Measurements from ENCODE around the gene NT5DC3.

NT5DC3 gene

DNA sequence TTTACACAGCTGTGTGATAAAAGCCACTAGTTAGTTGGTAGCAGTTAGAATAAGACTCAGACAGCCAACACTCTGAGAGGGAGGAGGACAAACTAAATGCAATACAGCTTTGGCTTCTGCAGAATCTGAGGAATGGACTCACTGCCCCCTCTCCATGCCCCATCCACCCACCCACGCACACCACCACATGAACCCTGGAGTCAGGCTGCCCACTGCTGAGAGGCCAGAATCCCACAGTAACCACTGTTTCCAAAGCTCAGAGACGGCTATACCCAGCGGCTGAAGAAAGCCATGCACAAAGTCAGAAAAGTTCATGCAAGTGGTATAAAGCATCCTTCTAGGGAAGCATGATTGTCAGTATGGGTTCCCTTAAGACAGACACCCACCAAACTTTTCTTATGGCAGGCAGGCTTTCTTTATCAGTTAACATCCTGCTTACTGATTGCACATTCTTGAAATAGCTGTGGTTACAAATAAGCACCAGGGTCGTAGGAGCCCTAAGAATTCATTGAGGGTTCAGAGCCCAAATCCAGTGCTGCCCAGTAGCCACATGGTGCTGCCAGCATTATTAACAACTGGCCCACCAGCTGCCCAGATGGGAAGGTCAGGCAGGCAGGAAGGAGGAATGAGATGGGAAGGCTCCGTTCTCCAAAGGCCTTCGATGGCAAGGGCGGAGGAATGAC lies 61.5 kb downstream of the NT5DC3 start:
- Histone ChIP-seq H3K27me3 (ENCODE audit: control insufficient read depth, insufficient read depth, low read length) (no peaks in the 10 kb centered on the region), H3K9me3 (ENCODE audit: control insufficient read depth, insufficient read depth, low read length) (no peaks in the 10 kb centered on the region), H3K27ac (ENCODE audit: low read depth, low read length) (no peak overlapping the region), H3K4me3 (ENCODE audit: low read depth, low read length) (no peak overlapping the region), H3K4me1 (ENCODE audit: control insufficient read depth, insufficient read depth, low read length) (no peaks in the 10 kb centered on the region), H3K36me3 (ENCODE audit: control insufficient read depth, insufficient read depth, low read length) (peaks cover 69% of the 10 kb centered on the region), H3K9ac (ENCODE audit: low read depth, low read length) (no peak overlapping the region)

DNA sequence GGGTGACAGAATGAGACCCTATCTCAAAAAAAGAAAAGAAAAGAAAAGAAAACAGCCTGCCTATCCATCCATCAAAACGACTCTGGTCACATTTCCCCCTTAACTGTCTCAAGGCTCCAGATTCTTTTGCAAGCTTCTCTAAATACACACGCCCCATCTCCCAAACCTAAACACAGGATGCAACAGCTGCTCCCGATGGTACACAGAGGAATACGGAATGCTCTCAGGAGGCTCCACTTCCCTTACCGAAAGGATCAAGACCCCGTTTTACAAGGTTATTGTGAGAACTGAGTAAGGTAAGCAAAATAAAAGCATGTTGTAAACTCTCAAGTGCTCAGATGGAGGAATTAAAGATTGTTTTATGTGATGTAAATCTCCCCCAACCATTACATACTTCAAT lies 62.3 kb downstream of the NT5DC3 start:
- Histone ChIP-seq H3K27me3 (ENCODE audit: control insufficient read depth, insufficient read depth, low read length) (no peaks in the 10 kb centered on the region), H3K9ac (ENCODE audit: low read depth, low read length) (no peak overlapping the region), H3K36me3 (ENCODE audit: control insufficient read depth, insufficient read depth, low read length) (peaks cover 61% of the 10 kb centered on the region), H3K9me3 (ENCODE audit: control insufficient read depth, insufficient read depth, low read length) (no peaks in the 10 kb centered on the region), H3K4me1 (ENCODE audit: control insufficient read depth, insufficient read depth, low read length) (no peaks in the 10 kb centered on the region), H3K4me3 (ENCODE audit: low read depth, low read length) (no peak overlapping the region), H3K27ac (ENCODE audit: low read depth, low read length) (no peak overlapping the region)

DNA sequence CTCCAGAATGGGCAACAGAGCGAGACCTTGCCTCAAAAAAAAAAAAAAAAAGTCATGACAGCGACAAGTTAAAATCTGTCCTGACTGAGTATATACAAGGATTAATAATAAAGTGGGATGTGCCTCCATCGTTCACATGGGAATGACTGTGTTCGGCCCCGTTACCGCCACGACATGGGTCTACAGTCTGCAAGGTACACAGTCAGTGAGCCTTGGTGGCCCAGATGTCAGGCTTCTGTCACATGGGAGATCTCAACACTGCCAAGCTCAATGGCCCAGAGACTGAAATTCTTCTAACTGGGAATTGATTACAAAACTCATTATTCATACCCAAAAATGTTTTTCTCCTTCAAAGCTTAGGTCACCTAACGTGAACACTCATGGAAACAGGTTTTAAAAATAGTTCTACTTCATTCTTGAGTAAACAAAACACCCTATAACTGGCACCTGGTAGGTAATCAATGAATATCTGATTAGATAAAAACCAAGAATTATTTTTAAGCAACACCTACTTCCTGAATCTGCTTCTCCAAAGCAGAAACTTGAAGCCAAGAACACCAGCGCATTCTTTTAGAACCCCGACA lies 66.0 kb downstream of the NT5DC3 start:
- Histone ChIP-seq H3K9me3 (ENCODE audit: control insufficient read depth, insufficient read depth, low read length) (no peaks in the 10 kb centered on the region), H3K27me3 (ENCODE audit: control insufficient read depth, insufficient read depth, low read length) (no peaks in the 10 kb centered on the region)

DNA sequence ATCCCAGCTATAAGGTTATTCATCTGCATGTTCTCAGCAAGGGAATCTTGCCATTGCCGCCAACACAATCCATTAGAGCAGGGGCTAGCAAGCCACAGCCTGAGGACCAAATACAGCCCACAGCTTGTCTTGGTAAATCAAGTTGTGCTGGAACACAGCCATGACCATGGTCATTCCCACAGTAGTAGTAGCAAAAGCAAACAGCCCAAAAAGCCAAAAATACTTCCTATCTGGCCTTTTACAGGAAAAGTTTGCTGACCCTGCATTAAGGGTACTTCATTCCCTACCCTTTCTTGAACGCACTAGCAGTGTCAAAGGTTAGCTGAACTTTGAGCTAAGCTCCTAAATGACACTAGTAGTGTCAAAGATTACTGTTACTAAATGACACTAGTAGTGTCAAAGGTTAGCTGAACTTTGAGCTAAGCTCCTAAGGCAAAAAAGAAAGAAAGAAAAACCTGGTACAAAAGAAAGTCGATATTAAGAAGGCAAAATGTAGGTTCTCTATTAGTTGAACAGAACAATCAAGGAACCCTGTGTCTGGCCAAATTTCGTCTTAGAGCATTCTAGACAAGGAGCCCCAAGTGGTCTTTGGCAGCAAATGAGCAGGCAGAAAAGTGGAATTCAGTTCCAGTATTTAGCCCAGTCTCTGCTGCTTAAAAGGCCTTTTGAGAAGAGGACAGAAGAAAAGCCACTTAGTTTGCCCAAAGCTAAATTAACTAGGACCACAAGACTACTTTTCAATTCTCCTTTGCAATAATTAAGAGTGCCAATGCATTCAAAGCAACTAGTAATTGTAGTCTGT lies 67.7 kb downstream of the NT5DC3 start:
- H3K27ac ChIP-seq (ENCODE audit: low read depth, low read length): no peak overlapping the region
- no peaks in the 10 kb centered on the region for H3K9me3 ChIP-seq (ENCODE audit: control insufficient read depth, insufficient read depth, low read length)
- H3K36me3 ChIP-seq (ENCODE audit: control insufficient read depth, insufficient read depth, low read length): peaks cover 25% of the 10 kb centered on the region
- no peak overlapping the region for H3K4me3 ChIP-seq (ENCODE audit: low read depth, low read length)
- H3K27me3 ChIP-seq (ENCODE audit: control insufficient read depth, insufficient read depth, low read length): no peaks in the 10 kb centered on the region
- H3K4me1 ChIP-seq (ENCODE audit: control insufficient read depth, insufficient read depth, low read length): peaks cover 15% of the 10 kb centered on the region; the same call in 1 of the 2 replicates
- no peak overlapping the region for H3K9ac ChIP-seq (ENCODE audit: low read depth, low read length)

More for the DNA sequence above, 66.0 kb downstream of the NT5DC3 start:
- Histone ChIP-seq H3K9ac (ENCODE audit: low read depth, low read length) (no peak overlapping the region), H3K36me3 (ENCODE audit: control insufficient read depth, insufficient read depth, low read length) (peaks cover 39% of the 10 kb centered on the region), H3K27ac (ENCODE audit: low read depth, low read length) (no peak overlapping the region), H3K4me3 (ENCODE audit: low read depth, low read length) (no peak overlapping the region), H3K4me1 (ENCODE audit: control insufficient read depth, insufficient read depth, low read length) (0 out of 2 replicates have a peak, but pooled peaks cover 3% of the 10 kb centered on the region)

DNA sequence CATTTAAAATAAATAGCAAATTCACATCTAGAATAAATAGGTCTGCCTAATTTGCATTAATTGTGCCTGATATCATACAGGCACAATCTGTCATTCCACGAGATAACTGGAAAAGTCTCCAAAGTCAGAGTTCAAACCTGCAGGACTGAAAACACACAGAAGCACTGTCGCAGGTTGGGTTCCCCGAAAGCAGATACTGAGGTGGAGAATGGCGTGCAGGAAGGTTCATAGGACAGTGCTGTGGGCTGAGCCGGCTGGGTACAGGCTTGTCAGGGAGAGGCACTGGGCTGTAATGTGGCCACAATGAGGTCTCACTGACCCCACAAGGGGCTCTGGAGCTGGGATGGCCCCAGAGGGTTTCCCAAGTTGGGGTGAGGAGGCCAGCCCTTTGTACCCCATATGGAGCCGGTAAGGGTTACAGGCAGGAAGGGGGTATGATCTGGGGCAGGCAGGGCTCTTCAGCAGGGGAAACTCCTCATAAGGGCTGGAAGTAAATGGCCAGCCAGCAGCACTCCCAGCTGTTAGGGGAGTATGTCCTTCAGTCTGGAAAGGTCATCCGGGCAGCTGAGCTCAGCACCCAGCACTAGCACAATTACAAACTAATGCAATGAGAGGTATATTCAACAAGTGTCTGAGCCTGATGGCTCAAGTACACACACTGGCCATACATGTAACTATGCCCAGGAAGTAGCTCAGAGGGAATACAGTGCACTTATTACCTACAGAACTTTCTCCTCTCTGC lies 68.5 kb downstream of the NT5DC3 start:
- H3K27ac ChIP-seq (ENCODE audit: low read depth, low read length): no peak overlapping the region
- no peak overlapping the region for H3K9ac ChIP-seq (ENCODE audit: low read depth, low read length)
- peaks cover 15% of the 10 kb centered on the region; the same call in 1 of the 2 replicates for H3K4me1 ChIP-seq (ENCODE audit: control insufficient read depth, insufficient read depth, low read length)
- no peak overlapping the region for H3K4me3 ChIP-seq (ENCODE audit: low read depth, low read length)
- peaks cover 21% of the 10 kb centered on the region for H3K36me3 ChIP-seq (ENCODE audit: control insufficient read depth, insufficient read depth, low read length)
- no peaks in the 10 kb centered on the region for H3K27me3 ChIP-seq (ENCODE audit: control insufficient read depth, insufficient read depth, low read length)
- H3K9me3 ChIP-seq (ENCODE audit: control insufficient read depth, insufficient read depth, low read length): no peaks in the 10 kb centered on the region

DNA sequence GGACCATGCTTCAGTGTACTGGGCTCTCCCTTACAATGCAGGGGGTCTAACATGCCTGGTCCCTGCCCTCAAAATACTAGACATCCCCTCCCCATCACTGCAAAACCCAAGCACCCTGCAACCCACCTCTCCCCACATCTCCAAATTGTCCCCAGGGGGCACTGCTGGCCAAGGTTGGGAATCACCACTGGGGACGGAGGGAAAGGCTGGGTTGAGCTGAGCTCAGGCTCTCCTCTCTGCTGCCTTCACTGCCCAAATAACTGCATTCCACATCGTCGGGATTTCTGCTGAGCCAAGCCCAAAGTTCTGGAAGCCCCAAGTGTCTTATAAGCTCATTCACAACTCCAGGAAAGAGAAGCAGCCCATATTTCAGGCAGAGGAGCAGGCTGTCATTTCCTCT lies 69.6 kb downstream of the NT5DC3 start:
- H3K4me3 ChIP-seq (ENCODE audit: low read depth, low read length): no peak overlapping the region
- H3K27me3 ChIP-seq (ENCODE audit: control insufficient read depth, insufficient read depth, low read length): no peaks in the 10 kb centered on the region
- H3K4me1 ChIP-seq (ENCODE audit: control insufficient read depth, insufficient read depth, low read length): peaks cover 15% of the 10 kb centered on the region; the same call in 1 of the 2 replicates
- peaks cover 13% of the 10 kb centered on the region for H3K36me3 ChIP-seq (ENCODE audit: control insufficient read depth, insufficient read depth, low read length)
- H3K9me3 ChIP-seq (ENCODE audit: control insufficient read depth, insufficient read depth, low read length): no peaks in the 10 kb centered on the region
- no peak overlapping the region for H3K27ac ChIP-seq (ENCODE audit: low read depth, low read length)
- H3K9ac ChIP-seq (ENCODE audit: low read depth, low read length): no peak overlapping the region

DNA sequence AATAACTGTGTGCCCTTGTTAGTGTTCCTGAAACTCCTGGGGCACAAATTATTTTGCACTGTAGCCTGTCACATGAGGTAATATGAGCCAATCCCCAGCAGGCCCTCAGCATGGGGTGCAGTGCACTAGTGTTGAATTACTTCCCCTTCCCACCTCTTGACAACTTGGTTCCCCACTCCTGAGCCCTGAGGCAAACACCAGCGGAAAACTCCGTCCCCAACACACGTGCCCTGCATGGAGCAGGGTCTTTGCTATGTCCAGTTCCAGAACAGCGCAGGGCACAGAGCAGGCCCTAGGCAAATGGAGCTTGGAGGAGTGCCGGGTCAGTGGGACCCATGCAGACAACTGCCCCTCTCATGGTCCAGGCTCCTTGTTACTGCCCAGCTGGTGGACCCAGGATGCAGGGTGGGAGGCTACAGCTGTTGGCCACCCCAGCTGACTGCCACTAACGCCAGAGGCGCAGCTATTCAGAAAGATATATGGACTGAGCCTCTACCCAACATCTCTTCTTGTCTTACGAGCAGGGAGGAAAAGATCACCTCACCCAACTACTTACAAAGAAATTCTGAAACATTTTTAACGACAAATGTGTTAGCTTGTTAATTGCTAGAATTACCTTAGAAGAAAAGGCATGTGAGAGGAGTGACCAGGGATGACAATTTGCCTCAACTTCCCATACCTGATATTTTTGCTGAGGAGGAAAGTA lies 71.6 kb downstream of the NT5DC3 start:
- Histone ChIP-seq H3K9ac (ENCODE audit: low read depth, low read length) (no peak overlapping the region), H3K4me1 (ENCODE audit: control insufficient read depth, insufficient read depth, low read length) (peaks cover 15% of the 10 kb centered on the region; the same call in 1 of the 2 replicates), H3K27ac (ENCODE audit: low read depth, low read length) (no peak overlapping the region), H3K36me3 (ENCODE audit: control insufficient read depth, insufficient read depth, low read length) (peaks cover 10% of the 10 kb centered on the region), H3K9me3 (ENCODE audit: control insufficient read depth, insufficient read depth, low read length) (no peaks in the 10 kb centered on the region), H3K4me3 (ENCODE audit: low read depth, low read length) (no peak overlapping the region), H3K27me3 (ENCODE audit: control insufficient read depth, insufficient read depth, low read length) (no peaks in the 10 kb centered on the region)

DNA sequence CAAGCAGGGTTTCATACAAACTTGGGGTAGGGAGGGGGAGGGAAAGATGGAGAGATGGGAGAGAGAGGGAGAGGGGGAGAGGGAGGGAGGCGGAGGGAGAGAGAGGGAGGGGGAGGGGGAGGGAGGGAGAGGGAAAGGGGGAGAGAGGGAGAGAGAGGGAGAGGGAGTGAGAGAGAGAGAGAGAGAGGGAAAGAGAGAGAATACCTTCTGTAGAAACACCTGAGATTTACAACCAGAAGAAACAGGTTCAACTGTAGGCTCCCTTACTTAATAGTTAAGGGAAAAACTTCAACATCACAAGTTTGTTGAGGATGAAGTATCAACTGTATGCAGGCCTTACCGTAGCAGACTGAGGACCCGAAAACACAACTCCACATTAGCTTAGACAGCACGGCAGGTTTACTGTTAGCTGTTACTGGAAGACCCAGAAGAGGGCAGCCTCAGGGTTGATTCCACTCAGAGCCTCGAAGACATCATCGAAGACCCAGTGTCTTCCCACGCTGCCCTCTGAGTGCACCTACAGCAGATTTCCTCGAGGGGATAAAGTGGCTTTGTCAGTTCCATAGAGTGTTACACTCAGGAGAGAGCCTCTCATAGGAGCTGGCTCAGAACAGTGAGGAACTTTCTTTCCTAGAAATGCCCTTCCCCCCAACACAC lies 72.4 kb downstream of the NT5DC3 start:
- Histone ChIP-seq H3K27me3 (ENCODE audit: control insufficient read depth, insufficient read depth, low read length) (no peaks in the 10 kb centered on the region), H3K36me3 (ENCODE audit: control insufficient read depth, insufficient read depth, low read length) (peaks cover 10% of the 10 kb centered on the region), H3K4me3 (ENCODE audit: low read depth, low read length) (no peak overlapping the region), H3K9ac (ENCODE audit: low read depth, low read length) (no peak overlapping the region), H3K4me1 (ENCODE audit: control insufficient read depth, insufficient read depth, low read length) (peaks cover 15% of the 10 kb centered on the region; the same call in 1 of the 2 replicates), H3K27ac (ENCODE audit: low read depth, low read length) (no peak overlapping the region), H3K9me3 (ENCODE audit: control insufficient read depth, insufficient read depth, low read length) (no peaks in the 10 kb centered on the region)

DNA sequence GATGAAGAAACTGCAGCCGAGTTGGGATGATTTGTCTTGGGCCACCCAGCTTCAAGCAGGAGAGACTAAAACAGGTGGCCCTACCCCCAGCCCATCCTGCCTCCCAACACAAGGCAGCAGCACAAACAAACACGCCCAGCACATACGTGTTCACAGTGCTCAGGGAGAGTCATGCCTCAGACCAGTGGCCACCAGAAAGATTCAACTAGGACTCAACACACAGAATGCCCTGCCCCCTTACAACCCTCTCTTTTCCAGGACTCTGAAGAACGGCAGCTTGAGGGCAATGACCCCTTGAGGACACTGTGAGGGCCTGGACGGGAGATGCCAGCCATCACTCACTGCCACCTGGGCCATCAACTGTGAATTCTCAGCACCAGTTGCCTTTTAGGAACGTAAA lies 75.0 kb downstream of the NT5DC3 start:
- Histone ChIP-seq H3K36me3 (ENCODE audit: control insufficient read depth, insufficient read depth, low read length) (peaks cover 14% of the 10 kb centered on the region), H3K27ac (ENCODE audit: low read depth, low read length) (no peak overlapping the region), H3K27me3 (ENCODE audit: control insufficient read depth, insufficient read depth, low read length) (no peaks in the 10 kb centered on the region), H3K9ac (ENCODE audit: low read depth, low read length) (no peak overlapping the region), H3K4me1 (ENCODE audit: control insufficient read depth, insufficient read depth, low read length) (peaks cover 11% of the 10 kb centered on the region; the same call in 1 of the 2 replicates), H3K9me3 (ENCODE audit: control insufficient read depth, insufficient read depth, low read length) (no peaks in the 10 kb centered on the region), H3K4me3 (ENCODE audit: low read depth, low read length) (no peak overlapping the region)

DNA sequence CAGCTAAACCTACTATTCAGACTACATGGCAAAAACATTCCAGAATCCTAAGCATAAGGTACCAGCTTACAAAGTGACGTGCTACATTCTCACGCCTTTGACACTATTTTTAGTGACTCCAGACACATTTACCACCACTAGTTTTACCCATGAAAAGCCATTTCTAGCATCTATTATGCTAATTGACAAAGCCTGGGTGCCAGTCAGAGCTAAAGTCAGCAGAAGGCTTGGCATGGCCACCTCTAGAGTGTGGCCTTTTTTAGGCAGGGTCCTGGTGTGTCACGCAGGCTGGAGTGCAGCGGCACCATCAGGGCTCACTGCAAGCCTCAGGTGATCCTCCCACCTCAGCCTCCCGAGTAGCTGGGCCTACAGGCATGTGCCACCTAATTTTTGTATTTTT lies 75.7 kb downstream of the NT5DC3 start:
- Histone ChIP-seq H3K27me3 (ENCODE audit: control insufficient read depth, insufficient read depth, low read length) (no peaks in the 10 kb centered on the region), H3K9ac (ENCODE audit: low read depth, low read length) (no peak overlapping the region), H3K9me3 (ENCODE audit: control insufficient read depth, insufficient read depth, low read length) (no peaks in the 10 kb centered on the region), H3K4me1 (ENCODE audit: control insufficient read depth, insufficient read depth, low read length) (peaks cover 11% of the 10 kb centered on the region; the same call in 1 of the 2 replicates), H3K27ac (ENCODE audit: low read depth, low read length) (no peak overlapping the region), H3K4me3 (ENCODE audit: low read depth, low read length) (no peak overlapping the region), H3K36me3 (ENCODE audit: control insufficient read depth, insufficient read depth, low read length) (peaks cover 11% of the 10 kb centered on the region)
